ENCODE results near the gene ATP13A5.

Gene ATP13A5

GRCh38 chr3:193347521-193348501, 30.7 kb downstream of the ATP13A5 start:
- DNase-seq = no peak

- DNase-seq = no peak
Measured at GRCh38 chr3:193346259-193346658, 32.3 kb downstream of the ATP13A5 start.

GRCh38 chr3:193345431-193345830, 33.1 kb downstream of the ATP13A5 start:
- no peak for DNase-seq

- no peak for DNase-seq
Measured at GRCh38 chr3:193344486-193344885, 34.1 kb downstream of the ATP13A5 start.

- DNase-seq = no peak
Measured at GRCh38 chr3:193343726-193344222, 34.8 kb downstream of the ATP13A5 start.

- DNase-seq = no peak
Measured at GRCh38 chr3:193342551-193342950, 36.0 kb downstream of the ATP13A5 start.

GRCh38 chr3:193335031-193335430, 43.5 kb downstream of the ATP13A5 start:
- no peak for DNase-seq

DNA sequence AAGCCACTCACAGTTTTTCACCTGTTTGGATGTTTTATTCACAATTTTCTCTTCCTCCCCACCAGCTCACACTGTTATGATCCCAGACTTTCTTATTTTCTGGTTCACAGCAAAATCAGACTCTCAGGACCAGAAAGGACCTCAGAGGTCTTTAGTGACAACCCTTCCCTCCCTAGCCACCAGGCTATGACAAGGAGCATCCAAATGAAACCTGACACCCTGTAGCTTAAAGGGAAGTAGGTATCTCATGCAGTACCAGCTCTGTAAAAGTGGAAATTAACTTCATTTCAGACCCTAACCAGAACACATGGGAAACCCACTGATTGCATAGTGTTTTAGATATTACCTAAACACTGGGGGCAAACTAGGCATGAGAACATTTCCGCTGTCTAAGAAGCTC, 45.3 kb downstream of the ATP13A5 start:
- no peak for DNase-seq

DNA sequence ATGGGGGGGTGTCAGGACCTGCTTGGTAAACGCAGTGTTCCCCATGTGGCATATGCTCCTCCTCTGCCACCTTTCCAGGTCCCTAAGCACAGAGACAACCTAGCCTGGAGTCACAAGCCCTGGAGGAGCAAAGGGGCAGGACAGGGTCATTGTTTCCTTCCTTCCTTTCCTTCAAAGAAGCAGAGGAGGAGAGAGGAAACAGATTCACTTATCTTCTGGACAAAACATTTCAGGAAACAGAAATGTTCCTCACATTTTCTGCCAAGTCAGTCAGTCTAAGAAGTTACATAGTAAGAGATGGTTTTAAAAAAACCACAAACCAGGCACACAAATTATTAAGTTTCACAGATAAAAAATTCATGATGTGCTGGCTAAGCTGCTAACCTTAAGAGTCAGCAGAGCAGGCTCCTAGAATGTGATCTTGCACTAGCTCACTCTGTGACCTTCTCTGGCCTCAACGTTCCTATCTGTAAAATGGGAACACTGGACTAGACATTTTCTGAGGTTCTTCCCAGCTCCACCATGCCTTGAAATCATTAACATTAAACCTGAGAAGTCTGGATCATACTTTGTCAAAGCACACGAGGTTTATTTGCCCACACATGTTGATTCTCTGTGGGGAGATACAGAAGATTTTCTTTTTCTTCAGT, 47.9 kb downstream of the ATP13A5 start:
- DNase-seq = no peak

DNA sequence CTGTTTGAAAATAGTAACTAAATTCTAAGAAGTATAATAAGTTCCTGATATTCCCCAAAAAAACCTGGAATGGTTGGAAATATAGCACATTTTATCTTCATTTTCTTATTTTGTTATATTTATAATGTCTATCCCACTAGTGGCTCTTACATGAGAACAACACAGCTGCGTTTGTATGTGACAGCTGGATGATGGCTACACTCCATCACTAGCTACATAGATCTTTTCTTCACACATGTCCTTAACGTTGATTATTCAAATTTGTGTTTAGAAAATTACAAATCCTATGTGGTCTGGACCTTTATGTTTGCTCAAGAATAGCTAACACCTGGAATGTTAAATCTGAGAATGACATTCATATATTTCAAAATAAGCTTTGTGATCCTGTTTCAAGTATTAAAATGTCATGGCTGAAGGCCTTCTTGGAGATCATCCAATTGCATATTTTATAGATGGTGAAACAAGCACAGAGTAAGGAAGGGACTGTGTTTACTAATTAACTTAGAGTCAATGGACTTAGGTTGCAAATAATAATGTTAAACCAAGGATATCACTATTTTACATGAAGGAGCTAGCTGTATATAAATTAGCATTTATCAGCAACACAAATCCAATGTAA, 60.8 kb downstream of the ATP13A5 start:
- no peak for DNase-seq

GRCh38 chr3:193314161-193314560, 64.4 kb downstream of the ATP13A5 start:
- no peak for DNase-seq

- DNase-seq = no peak
Measured at GRCh38 chr3:193313061-193313958, 65.2 kb downstream of the ATP13A5 start.

DNA sequence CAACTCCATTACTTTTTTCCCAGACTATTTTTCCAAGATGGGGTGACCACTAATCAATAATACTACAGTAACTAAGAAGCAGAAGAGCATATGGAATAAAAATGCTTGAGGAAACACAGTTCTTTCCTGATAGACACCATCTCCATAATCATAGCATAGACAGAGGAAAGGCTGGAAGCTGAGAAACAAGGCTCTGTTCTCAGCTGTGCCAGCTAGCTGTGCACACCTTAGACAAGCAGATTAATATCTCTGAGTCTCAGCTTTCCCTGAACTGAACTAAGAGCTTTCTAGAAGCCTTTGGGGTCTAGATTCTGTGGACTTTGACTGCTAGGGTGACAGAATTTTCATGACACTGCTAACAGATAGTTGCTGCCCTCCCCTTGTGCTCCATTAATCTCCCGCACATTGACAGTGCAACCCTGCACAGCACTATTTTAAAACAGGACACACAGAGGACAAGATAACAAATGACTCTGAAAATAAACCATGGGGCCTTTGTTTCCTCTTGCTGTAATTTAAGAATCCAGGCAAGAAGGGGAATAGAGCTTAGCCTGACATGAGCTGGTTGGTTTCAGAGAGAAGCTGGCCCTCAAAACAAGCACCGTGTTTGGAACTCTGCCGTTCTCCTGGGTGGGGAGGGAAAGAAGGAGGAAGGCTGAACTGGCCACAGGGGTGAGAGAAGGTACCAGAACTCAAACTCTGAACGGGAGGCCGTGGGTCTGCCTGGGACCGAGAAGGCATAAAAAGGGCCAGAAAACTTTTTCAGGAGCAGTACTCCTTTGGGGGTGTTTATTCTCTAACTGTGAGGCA, 67.4 kb downstream of the ATP13A5 start:
- no peak for DNase-seq

DNA sequence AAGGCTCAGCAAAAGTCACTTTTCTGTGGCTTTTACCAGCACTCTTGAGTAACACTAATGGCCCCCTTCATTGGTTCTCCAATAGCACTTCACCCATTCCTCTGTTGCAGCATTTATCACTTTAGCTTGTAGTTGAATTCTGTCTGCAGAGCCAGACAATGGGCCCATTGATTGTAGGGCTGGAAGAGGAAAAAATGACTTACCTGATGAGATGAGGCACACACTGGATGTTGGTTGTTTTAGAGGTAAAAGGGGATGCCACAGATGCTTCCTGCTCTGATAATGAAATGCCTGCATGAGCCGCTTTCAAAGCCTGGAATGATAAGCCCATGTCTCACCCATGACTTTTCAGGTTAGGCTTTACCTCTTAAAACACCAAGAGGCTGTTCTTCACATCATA, 73.2 kb downstream of the ATP13A5 start:
- no peak for DNase-seq

DNA sequence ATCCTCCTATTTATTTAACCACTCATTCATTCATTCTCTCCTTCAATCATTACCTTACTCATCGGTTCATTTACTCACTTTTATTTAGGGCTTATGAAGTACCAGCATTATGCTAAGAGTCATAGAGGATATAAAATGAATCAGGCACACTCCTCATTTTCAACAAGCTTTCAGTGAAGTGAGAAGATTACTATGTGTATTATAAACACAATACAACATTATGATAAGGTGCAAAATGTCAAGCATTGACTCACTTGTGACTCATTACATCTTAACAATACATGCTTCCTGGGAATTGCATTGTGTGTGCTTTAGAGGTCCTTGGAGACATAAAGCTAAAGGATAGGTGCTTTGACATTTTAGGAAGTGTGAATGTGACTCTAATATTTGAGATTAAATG, 77.1 kb downstream of the ATP13A5 start:
- no peak for DNase-seq

- DNase-seq = no peak
Measured at GRCh38 chr3:193297421-193297820, 81.1 kb downstream of the ATP13A5 start.

- DNase-seq = no peak
Measured at GRCh38 chr3:193295985-193296384, 82.6 kb downstream of the ATP13A5 start.

- DNase-seq = no peak
Measured at GRCh38 chr3:193292386-193292785, 86.2 kb downstream of the ATP13A5 start.

- DNase-seq = no peak
Measured at GRCh38 chr3:193271101-193271840, 107.3 kb downstream of the ATP13A5 start.

DNA sequence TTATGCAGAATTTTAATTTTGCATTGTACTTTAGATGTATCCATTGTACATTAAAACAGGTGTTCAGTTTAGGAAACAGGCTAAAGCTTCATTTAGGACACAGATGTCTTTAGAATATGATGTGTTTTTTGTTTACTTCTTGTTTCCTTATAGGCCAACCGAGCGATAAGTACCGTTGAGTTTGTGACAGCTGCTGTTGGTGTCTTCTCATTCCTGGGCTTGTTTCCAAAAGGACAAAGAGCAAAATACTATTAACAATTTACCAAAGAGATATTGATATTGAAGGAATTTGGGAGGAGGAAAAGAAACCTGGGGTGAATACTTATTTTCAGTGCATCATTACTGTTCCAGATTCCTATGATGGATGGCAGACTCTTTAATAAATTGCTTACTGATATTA, 108.1 kb downstream of the ATP13A5 start:
- no peak for DNase-seq

All from stimulated activated CD8-positive, alpha-beta memory T cell treated with anti-CD3 and anti-CD28 coated beads, Interleukin-4, amount 100 ng/mL, for 48 hours (primary cell).